Kidney (tissue), 14 donors: ENCODE data around the gene TMEM109. TPM values are rescaled to one million over a fixed set of nuclear protein-coding genes. Genes with fewer than 3 reads are reported as not detected.

ENCODE experiments used
- DNase-seq, 5 donors: peaks; one replicate each; pipeline ENCODE4 v3.0.0-alpha.2; 2013 to 2020
- FAIRE-seq: peaks from 2 replicates; lab custom pipeline; 2012; peaks lifted over from hg19 to GRCh38; lab: Jason Lieb, UNC
- H3K27ac ChIP-seq, 2 donors: one replicate each; pipeline ENCODE4 v1.7.0; 2013; ENCODE audit warnings: low read depth in 2 of 2, low read length in 2 of 2, inconsistent platforms in 1 of 2
- H3K27me3 ChIP-seq: one replicate; pipeline ENCODE4 v1.7.1; 2013; ENCODE audit warnings: low read length, inconsistent platforms; ENCODE audit not compliant: control insufficient read depth, insufficient read depth
- H3K36me3 ChIP-seq, 3 donors: one replicate each; pipeline versions ENCODE4 v1.7.0 to v1.7.1; 2013; ENCODE audit warnings: low read length in 3 of 3, control low read depth in 1 of 3, inconsistent platforms in 1 of 3; ENCODE audit not compliant: insufficient read depth in 3 of 3, control insufficient read depth in 2 of 3
- H3K4me1 ChIP-seq, 3 donors: one replicate each; pipeline versions ENCODE4 v1.7.0 to v1.7.1; 2013; ENCODE audit warnings: low read length in 3 of 3, inconsistent platforms in 1 of 3, low read depth in 1 of 3; ENCODE audit not compliant: control insufficient read depth in 2 of 3, insufficient read depth in 2 of 3
- H3K4me3 ChIP-seq, 3 donors: one replicate each; pipeline versions ENCODE4 v1.7.0 to v1.8.1; 2013; ENCODE audit warnings: low read length in 3 of 3, control low read depth in 1 of 3, inconsistent platforms in 1 of 3
- H3K9ac ChIP-seq, 3 donors: one replicate each; pipeline versions ENCODE4 v1.7.0 to v1.7.1; 2013; ENCODE audit warnings: low read length in 3 of 3, control low read depth in 1 of 3, inconsistent platforms in 1 of 3
- H3K9me3 ChIP-seq, 3 donors: one replicate each; pipeline versions ENCODE4 v1.7.0 to v1.7.1; 2013; ENCODE audit warnings: low read length in 3 of 3, control low read depth in 1 of 3, inconsistent platforms in 1 of 3; ENCODE audit not compliant: control insufficient read depth in 2 of 3, insufficient read depth in 1 of 3
- intact Hi-C: fragments of 100-400 bp; cut with DNase I; formaldehyde crosslinking; loops from one replicate; pipeline ENCODE4 v1.11.1; 2022
- polyA plus RNA-seq: library from polyadenylated mRNA; stranded (reverse); fragments of 350-450 nt; fragmentation: Illumina TruSeq; extraction: RNeasy Lipid Tissue Mini Kit (QIAGEN cat#74804); gene quantifications from one replicate; pipeline ENCODE4 v1.2.3, GENCODE V29; 2014; ENCODE audit warnings: low read depth, low replicate concordance; ENCODE audit not compliant: insufficient read depth
- total RNA-seq: library from RNA; stranded (reverse); fragmentation: NEBNext Ultra II Directional; extraction: Animal tissue kit (Norgen Biotek cat#: 25700); gene quantifications from one replicate; pipeline ENCODE4 v1.2.1, GENCODE V29; 2021
- TF ChIP-seq, protein P1 (sequence below): IDR thresholded peaks from 3 replicates; pipeline ENCODE4 v1.5.1; 2012; ENCODE audit warnings: mild to moderate bottlenecking, moderate library complexity, borderline replicate concordance; ENCODE audit not compliant: insufficient read depth; ENCODE audit errors: extremely low read depth
- donor health status: control.
- donor health status: control.
- donor health status: control.
- donor health status: control.
- donor health status: control.
- donor health status: DM: yes; HTN: yes; CAD: no.
- donor health status: Normal renal cell carcinoma (clear cell type).

TMEM109 gene
- total and polyA plus RNA-seq, 2 donors from 2014 or later = 130 to 139 TPM

DNA sequence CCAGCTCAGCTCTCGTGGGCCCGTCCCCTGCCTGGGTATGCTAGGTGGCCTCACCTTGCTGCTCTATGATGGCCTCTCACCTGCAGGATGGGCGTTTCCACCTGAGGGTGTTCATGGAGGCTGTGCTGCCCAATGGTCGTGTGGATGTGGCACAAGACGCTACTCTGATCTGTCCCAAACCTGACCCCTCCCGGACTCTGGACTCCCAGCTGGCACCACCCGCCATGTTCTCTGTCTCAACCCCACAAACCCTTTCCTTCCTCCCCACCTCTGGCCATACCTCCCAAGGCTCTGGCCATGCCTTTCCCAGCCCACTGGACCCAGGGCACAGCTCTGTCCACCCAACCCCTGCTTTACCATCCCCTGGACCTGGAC is 44.5 kb upstream of the TMEM109 start:
- no peak for FAIRE-seq

DNA sequence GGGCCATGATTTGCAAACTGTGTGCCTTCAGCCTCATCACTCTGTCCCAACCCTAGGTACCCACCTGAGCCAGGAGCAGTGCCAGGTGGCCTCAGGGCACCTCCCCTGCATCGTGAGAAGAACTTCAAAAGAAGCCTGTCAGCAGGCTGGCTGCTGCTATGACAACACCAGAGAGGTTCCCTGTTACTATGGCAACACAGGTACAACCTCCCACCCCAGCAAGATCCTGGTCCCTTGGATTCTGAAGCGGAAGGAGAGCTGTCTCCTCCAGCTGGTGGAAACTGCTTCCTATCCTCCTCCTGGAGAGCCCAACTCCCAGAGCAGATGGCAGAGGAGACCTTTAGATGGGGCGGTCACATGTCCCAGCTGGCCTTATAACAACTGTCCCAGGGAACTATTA is 43.7 kb upstream of the TMEM109 start:
- intact Hi-C loops = no loop called here
- DNase-seq (peak in 1 of 5 donors; percentile 31), FAIRE-seq (no peak)
- H3K4me1 ChIP-seq = no peaks in the 10 kb centered on the region
- H3K27ac ChIP-seq = no peak overlapping the region
- no peaks in the 10 kb centered on the region for H3K9me3 ChIP-seq
- H3K36me3 ChIP-seq = no peaks in the 10 kb centered on the region
- TF ChIP-seq, protein P1, sequence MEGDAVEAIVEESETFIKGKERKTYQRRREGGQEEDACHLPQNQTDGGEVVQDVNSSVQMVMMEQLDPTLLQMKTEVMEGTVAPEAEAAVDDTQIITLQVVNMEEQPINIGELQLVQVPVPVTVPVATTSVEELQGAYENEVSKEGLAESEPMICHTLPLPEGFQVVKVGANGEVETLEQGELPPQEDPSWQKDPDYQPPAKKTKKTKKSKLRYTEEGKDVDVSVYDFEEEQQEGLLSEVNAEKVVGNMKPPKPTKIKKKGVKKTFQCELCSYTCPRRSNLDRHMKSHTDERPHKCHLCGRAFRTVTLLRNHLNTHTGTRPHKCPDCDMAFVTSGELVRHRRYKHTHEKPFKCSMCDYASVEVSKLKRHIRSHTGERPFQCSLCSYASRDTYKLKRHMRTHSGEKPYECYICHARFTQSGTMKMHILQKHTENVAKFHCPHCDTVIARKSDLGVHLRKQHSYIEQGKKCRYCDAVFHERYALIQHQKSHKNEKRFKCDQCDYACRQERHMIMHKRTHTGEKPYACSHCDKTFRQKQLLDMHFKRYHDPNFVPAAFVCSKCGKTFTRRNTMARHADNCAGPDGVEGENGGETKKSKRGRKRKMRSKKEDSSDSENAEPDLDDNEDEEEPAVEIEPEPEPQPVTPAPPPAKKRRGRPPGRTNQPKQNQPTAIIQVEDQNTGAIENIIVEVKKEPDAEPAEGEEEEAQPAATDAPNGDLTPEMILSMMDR = no peak
- no peaks in the 10 kb centered on the region for H3K27me3 ChIP-seq
- H3K9ac ChIP-seq = no peak overlapping the region
- H3K4me3 ChIP-seq = no peak overlapping the region

More for the DNA sequence above, 44.5 kb upstream of the TMEM109 start:
- Histone ChIP-seq H3K9me3 (no peaks in the 10 kb centered on the region), H3K4me3 (no peak overlapping the region), H3K4me1 (no peaks in the 10 kb centered on the region), H3K27me3 (no peaks in the 10 kb centered on the region), H3K9ac (no peak overlapping the region), H3K36me3 (no peaks in the 10 kb centered on the region), H3K27ac (no peak overlapping the region)
- TF ChIP-seq, protein P1 = no peak
- intact Hi-C loops = no loop called here
- no peak for DNase-seq

DNA sequence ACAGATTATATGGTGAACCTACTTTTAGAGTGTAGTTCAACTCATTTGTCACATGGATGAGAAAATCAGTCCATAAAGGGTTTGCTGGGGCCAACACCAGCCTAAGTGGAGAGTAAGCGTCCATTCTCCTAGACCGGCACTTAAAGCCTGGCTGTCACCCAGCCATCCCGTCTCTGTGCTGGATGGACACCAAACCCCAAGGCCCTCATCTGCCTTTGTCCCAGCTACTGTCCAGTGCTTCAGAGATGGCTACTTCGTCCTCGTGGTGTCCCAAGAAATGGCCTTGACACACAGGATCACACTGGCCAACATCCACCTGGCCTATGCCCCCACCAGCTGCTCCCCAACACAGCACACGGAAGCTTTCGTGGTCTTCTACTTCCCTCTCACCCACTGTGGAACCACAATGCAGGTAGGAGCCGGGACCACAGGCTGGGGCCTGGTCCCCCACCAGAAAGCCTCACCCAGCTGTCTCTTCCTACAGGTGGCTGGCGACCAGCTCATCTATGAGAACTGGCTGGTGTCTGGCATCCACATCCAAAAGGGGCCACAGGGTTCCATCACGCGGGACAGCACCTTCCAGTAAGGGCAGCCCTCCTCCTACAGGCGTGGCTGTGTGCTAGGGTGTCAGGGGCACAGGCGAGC is 43.1 kb upstream of the TMEM109 start:
- TF ChIP-seq, protein P1 = no peak
- H3K27ac ChIP-seq = no peak overlapping the region
- H3K9ac ChIP-seq = no peak overlapping the region
- DNase-seq (peak in 1 of 5 donors; percentile 22), FAIRE-seq (no peak)
- no peak overlapping the region for H3K4me3 ChIP-seq
- no peaks in the 10 kb centered on the region for H3K9me3 ChIP-seq
- intact Hi-C loops = no loop called here
- H3K4me1 ChIP-seq = no peaks in the 10 kb centered on the region
- H3K36me3 ChIP-seq = no peaks in the 10 kb centered on the region
- no peaks in the 10 kb centered on the region for H3K27me3 ChIP-seq
